ENCODE results near the gene FRK. TPM values are rescaled to one million over a fixed set of nuclear protein-coding genes. Genes with fewer than 3 reads are reported as not detected.
A peak's percentile ranks its signal among the peaks of the same experiment; 100 is the strongest.

The FRK gene
- total RNA-seq, 1 experiment from 2014 or later = 0.82 TPM

DNA sequence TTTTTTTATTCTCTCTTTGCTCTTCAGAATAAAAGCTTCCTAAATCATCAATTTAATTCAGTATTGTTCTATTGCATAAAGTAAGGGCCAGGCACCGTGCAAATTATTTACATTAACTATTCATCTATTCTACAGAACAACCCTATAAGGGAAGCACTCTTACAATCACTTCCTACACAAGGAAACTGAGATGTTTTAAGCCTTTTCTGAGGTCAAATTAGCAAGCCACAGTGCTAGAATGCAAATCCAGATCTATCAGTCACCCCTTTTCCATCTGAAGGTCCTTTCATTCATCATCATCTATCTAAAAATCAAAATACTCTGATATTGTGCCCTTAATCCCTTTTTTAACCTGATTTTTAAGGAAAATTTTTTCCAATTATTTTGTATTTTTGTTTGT is 31.2 kb downstream of the FRK start:
- peaks cover 38% of the 10 kb centered on the region for H3K4me1 Mint-ChIP-seq (ENCODE audit: insufficient read depth, unreplicated experiment)
- H3K27me3 Mint-ChIP-seq (ENCODE audit: insufficient read depth, unreplicated experiment) = no peaks in the 10 kb centered on the region
- POLR2A ChIA-PET = no interaction called here
- intact Hi-C loops (cut with micrococcal nuclease) = no loop called here
- H3K27ac Mint-ChIP-seq (ENCODE audit: low read depth, unreplicated experiment) = peak overlapping the region; percentile 1
- no peaks in the 10 kb centered on the region for H3K9me3 Mint-ChIP-seq (ENCODE audit: unreplicated experiment)
- BruUV-seq (replicated peaks) = no TSS peak
- no peak overlapping the region for H3K4me3 Mint-ChIP-seq (ENCODE audit: unreplicated experiment)
- CTCF ChIA-PET = interaction anchor here (0.6 to 4.2 kb wide), 2 partner anchors 18 to 198 kb away, joined by 4 to 19 read pairs; no protein-coding TSS in a partner anchor
- no peak for DNase-seq (ENCODE audit: unreplicated experiment)
- TF ChIP-seq CTCF (IDR thresholded peaks at IDR 0.05; ENCODE audit: unreplicated experiment) = no peak
- H3K36me3 Mint-ChIP-seq (ENCODE audit: insufficient read depth, unreplicated experiment) = no peaks in the 10 kb centered on the region

GRCh38 chr6:116028233-116028632 is 32.5 kb downstream of the FRK start:
- ChIA-PET POLR2A (interaction anchor here (0.6 to 1.4 kb wide), 2 partner anchors 32 to 226 kb away, joined by 3 to 6 read pairs; partner anchors contain the start of genes FRK and TSPYL4), CTCF (interaction anchor here (4.2 kb wide), 1 partner anchor 16 kb away, joined by 19 read pairs; no protein-coding TSS in a partner anchor)
- H3K4me3 Mint-ChIP-seq (ENCODE audit: unreplicated experiment) = no peak overlapping the region
- H3K9me3 Mint-ChIP-seq (ENCODE audit: unreplicated experiment) = no peaks in the 10 kb centered on the region
- H3K27ac Mint-ChIP-seq (ENCODE audit: low read depth, unreplicated experiment) = no peak overlapping the region
- H3K36me3 Mint-ChIP-seq (ENCODE audit: insufficient read depth, unreplicated experiment) = no peaks in the 10 kb centered on the region
- no peaks in the 10 kb centered on the region for H3K27me3 Mint-ChIP-seq (ENCODE audit: insufficient read depth, unreplicated experiment)
- peaks cover 25% of the 10 kb centered on the region for H3K4me1 Mint-ChIP-seq (ENCODE audit: insufficient read depth, unreplicated experiment)
- no peak for TF ChIP-seq CTCF (IDR thresholded peaks at IDR 0.05; ENCODE audit: unreplicated experiment)
- no peak for DNase-seq (ENCODE audit: unreplicated experiment)
- no TSS peak for BruUV-seq (replicated peaks)
- intact Hi-C loops (cut with micrococcal nuclease) = no loop called here

GRCh38 chr6:116027801-116028200 is 32.9 kb downstream of the FRK start:
- Mint-ChIP-seq H3K27ac (ENCODE audit: low read depth, unreplicated experiment) (no peak overlapping the region), H3K4me1 (ENCODE audit: insufficient read depth, unreplicated experiment) (peaks cover 27% of the 10 kb centered on the region), H3K4me3 (ENCODE audit: unreplicated experiment) (no peak overlapping the region), H3K36me3 (ENCODE audit: insufficient read depth, unreplicated experiment) (no peaks in the 10 kb centered on the region), H3K9me3 (ENCODE audit: unreplicated experiment) (no peaks in the 10 kb centered on the region), H3K27me3 (ENCODE audit: insufficient read depth, unreplicated experiment) (no peaks in the 10 kb centered on the region)
- no peak for DNase-seq (ENCODE audit: unreplicated experiment)
- TF ChIP-seq CTCF (IDR thresholded peaks at IDR 0.05; ENCODE audit: unreplicated experiment) = no peak
- ChIA-PET POLR2A (interaction anchor here (1.4 kb wide), 1 partner anchor 33 kb away, joined by 6 read pairs; the partner anchor contains the start of gene FRK), CTCF (interaction anchor here (4.2 kb wide), 1 partner anchor 16 kb away, joined by 19 read pairs; no protein-coding TSS in a partner anchor)
- no TSS peak for BruUV-seq (replicated peaks)
- intact Hi-C loops (cut with micrococcal nuclease) = no loop called here

DNA sequence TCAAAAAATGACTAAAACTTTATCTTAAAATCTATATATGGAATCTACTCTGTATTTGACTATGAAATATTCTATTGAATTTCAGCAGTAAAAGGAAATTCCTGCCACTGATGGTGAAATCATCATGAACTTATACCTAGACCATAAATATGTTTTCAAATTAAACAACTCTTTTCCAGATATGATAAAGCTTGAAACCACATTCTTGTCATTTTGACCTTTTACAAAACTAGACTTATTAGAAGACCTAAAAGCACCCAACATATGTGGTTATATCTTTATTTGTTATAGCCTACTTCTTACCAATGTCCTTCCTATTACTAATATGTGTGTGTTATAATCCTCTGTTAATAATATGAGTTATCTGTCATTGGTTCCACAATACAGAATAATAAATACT is 35.3 kb downstream of the FRK start:
- Mint-ChIP-seq H3K27me3 (ENCODE audit: insufficient read depth, unreplicated experiment) (no peaks in the 10 kb centered on the region), H3K4me1 (ENCODE audit: insufficient read depth, unreplicated experiment) (peaks cover 31% of the 10 kb centered on the region), H3K9me3 (ENCODE audit: unreplicated experiment) (no peaks in the 10 kb centered on the region), H3K27ac (ENCODE audit: low read depth, unreplicated experiment) (no peak overlapping the region), H3K4me3 (ENCODE audit: unreplicated experiment) (no peak overlapping the region), H3K36me3 (ENCODE audit: insufficient read depth, unreplicated experiment) (no peaks in the 10 kb centered on the region)
- no peak for TF ChIP-seq CTCF (IDR thresholded peaks at IDR 0.05; ENCODE audit: unreplicated experiment)
- BruUV-seq (replicated peaks) = no TSS peak
- POLR2A ChIA-PET = interaction anchor here (1.2 kb wide), 1 partner anchor 8 kb away, joined by 4 read pairs; no protein-coding TSS in a partner anchor
- intact Hi-C loops (cut with micrococcal nuclease) = no loop called here
- CTCF ChIA-PET = interaction anchor here (0.7 to 1.0 kb wide), 3 partner anchors 13 to 203 kb away, joined by 3 to 4 read pairs (median 3); no protein-coding TSS in a partner anchor
- no peak for DNase-seq (ENCODE audit: unreplicated experiment)
